OCI-LY3 (cell line): ENCODE data around the gene GABRA4.

Experiments used
- H2AFZ ChIP-seq: fragments of 200-600, 300-600 bp; shearing (Covaris generic); 2 replicates; pipeline ENCODE4 v1.6.0; 2014; ENCODE audit warnings: antibody characterized with exemption, low read depth, low read length
- H3K27ac ChIP-seq: fragments of 200-600, 300-600 bp; sonication (generic); 2 replicates; pipeline ENCODE4 v1.5.1; 2014; ENCODE audit warnings: mild to moderate bottlenecking, low read length, moderate library complexity, mixed read lengths
- H3K27me3 ChIP-seq: fragments of 200-600, 300-600 bp; sonication (generic); 2 replicates; pipeline ENCODE4 v1.6.1; 2014; ENCODE audit warnings: low read depth, low read length, mixed read lengths
- H3K36me3 ChIP-seq: fragments of 200-600, 300-600 bp; sonication (generic); replicated peaks from 2 replicates; pipeline ENCODE3; 2014; ENCODE audit warnings: low read depth, low read length, mixed read lengths
- H3K4me1 ChIP-seq: fragments of 300-600, 200-600 bp; sonication (generic); 2 replicates; pipeline ENCODE4 v1.6.1; 2014; ENCODE audit warnings: low read length, mixed read lengths
- H3K4me2 ChIP-seq: fragments of 200-600, 300-600 bp; sonication (generic); 2 replicates; pipeline ENCODE4 v1.6.1; 2014; ENCODE audit warnings: low read length, mixed read lengths
- H3K4me3 ChIP-seq: fragments of 300-600, 200-600 bp; sonication (generic); 2 replicates; pipeline ENCODE4 v1.5.1; 2014; ENCODE audit warnings: antibody characterized with exemption, mild to moderate bottlenecking, low read length, moderate library complexity
- H3K79me2 ChIP-seq: fragments of 300-600, 200-600 bp; shearing (Covaris generic); 2 replicates; pipeline ENCODE4 v1.6.1; 2014; ENCODE audit warnings: mild to moderate bottlenecking, low read length, mixed read lengths
- H3K9ac ChIP-seq: fragments of 300-600, 200-600 bp; shearing (Covaris generic); 2 replicates; pipeline ENCODE4 v1.6.0; 2014; ENCODE audit warnings: mild to moderate bottlenecking, low read length, moderate library complexity
- H3K9me3 ChIP-seq: fragments of 200-600, 300-600 bp; shearing (Covaris generic); 2 replicates; pipeline ENCODE4 v1.6.1; 2014; ENCODE audit warnings: low read length, mixed read lengths; ENCODE audit not compliant: insufficient read depth
- H4K20me1 ChIP-seq: fragments of 200-600, 300-600 bp; sonication (generic); 2 replicates; pipeline ENCODE4 v1.6.1; 2016; ENCODE audit warnings: low read length, mixed read lengths; ENCODE audit not compliant: insufficient read depth
- EZH2phosphoT487 ChIP-seq: fragments of 200-600 bp; shearing (Covaris generic); IDR thresholded peaks from 2 replicates; pipeline ENCODE4 v1.6.1; 2018; ENCODE audit warnings: antibody characterized with exemption, mixed run types, low read depth
- TF ChIP-seq, protein P1 (sequence below): fragments of 200-600, 300-600 bp; sonication (generic); IDR thresholded peaks from 2 replicates; pipeline ENCODE4 v1.5.1; 2014; ENCODE audit warnings: antibody characterized with exemption, low read length, low read depth

GABRA4 gene

DNA sequence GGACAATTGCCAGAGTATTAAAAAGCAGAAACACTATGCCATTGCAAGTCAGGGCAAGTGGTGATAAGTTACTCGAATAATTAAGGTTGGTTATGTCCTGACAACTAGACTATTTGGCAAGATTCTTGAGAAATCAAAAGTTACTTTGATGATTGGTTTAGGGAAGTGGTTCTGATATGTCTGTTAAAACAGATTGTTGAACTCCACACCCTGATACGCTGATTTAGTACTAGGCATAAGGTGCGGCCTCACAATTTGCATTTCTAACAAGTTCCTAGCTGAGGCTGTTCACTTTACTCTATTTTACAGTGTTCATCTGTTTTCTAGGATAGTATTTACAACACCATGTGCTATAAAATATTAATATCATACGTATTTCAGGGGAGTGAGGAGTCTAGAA, 12.5 kb downstream of the GABRA4 start:
- no peak overlapping the region for H3K4me3 ChIP-seq
- no peaks in the 10 kb centered on the region for H3K27me3 ChIP-seq
- H3K4me1 ChIP-seq: peaks cover 5% of the 10 kb centered on the region
- H3K9me3 ChIP-seq: no peaks in the 10 kb centered on the region
- no peak overlapping the region for H3K27ac ChIP-seq
- no peak overlapping the region for H3K4me2 ChIP-seq
- no peak overlapping the region for H2AFZ ChIP-seq
- H3K9ac ChIP-seq: no peak overlapping the region
- no peaks in the 10 kb centered on the region for H4K20me1 ChIP-seq
- no peaks in the 10 kb centered on the region for H3K36me3 ChIP-seq
- H3K79me2 ChIP-seq: no peaks in the 10 kb centered on the region
- no peak for TF ChIP-seq EZH2phosphoT487

DNA sequence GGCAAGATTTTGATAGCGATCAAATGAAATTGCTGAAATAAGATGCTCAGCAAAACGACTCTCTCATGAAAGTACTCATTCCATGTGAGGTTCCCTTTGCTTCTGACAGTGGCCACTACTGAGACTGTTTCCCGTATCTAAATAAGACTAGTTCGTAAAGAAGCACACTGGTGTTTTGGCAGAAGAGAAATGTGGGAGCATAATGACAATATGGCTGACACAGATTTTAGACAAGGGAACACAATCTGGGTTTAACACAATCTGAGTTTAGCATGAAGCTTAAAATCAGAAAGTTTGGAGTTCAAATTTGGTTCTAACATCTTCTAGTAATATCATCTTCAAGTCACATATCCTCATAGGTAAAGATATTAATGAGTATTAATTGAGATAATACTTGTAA, 13.7 kb downstream of the GABRA4 start:
- TF ChIP-seq, protein P1, sequence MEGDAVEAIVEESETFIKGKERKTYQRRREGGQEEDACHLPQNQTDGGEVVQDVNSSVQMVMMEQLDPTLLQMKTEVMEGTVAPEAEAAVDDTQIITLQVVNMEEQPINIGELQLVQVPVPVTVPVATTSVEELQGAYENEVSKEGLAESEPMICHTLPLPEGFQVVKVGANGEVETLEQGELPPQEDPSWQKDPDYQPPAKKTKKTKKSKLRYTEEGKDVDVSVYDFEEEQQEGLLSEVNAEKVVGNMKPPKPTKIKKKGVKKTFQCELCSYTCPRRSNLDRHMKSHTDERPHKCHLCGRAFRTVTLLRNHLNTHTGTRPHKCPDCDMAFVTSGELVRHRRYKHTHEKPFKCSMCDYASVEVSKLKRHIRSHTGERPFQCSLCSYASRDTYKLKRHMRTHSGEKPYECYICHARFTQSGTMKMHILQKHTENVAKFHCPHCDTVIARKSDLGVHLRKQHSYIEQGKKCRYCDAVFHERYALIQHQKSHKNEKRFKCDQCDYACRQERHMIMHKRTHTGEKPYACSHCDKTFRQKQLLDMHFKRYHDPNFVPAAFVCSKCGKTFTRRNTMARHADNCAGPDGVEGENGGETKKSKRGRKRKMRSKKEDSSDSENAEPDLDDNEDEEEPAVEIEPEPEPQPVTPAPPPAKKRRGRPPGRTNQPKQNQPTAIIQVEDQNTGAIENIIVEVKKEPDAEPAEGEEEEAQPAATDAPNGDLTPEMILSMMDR: no peak
- Histone ChIP-seq H2AFZ (no peak overlapping the region), H3K9ac (no peak overlapping the region), H3K4me2 (no peak overlapping the region), H3K79me2 (no peaks in the 10 kb centered on the region), H4K20me1 (no peaks in the 10 kb centered on the region), H3K4me1 (peaks cover 17% of the 10 kb centered on the region), H3K4me3 (no peak overlapping the region), H3K9me3 (no peaks in the 10 kb centered on the region), H3K27ac (no peak overlapping the region), H3K36me3 (no peaks in the 10 kb centered on the region), H3K27me3 (no peaks in the 10 kb centered on the region)

DNA sequence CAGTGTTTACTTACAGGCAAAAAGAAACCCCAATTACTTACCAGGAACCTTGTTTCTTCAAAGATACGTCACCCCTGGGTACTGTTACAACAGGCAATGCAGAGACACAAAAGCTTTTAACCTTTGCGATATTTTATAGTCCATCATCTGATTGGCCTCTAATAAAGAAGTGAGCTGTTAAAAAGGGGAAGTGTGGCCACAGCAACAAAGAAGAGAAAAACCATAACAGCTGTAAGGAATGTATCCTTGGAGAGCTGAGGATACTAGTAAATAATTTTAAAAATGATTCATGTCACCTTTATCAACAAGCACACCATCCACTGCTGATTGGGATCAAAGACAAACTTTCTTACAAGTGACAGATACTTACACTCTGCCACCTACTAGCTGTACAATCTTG, 14.1 kb downstream of the GABRA4 start:
- Histone ChIP-seq H3K36me3 (no peaks in the 10 kb centered on the region), H3K27ac (no peak overlapping the region), H3K9me3 (no peaks in the 10 kb centered on the region)

DNA sequence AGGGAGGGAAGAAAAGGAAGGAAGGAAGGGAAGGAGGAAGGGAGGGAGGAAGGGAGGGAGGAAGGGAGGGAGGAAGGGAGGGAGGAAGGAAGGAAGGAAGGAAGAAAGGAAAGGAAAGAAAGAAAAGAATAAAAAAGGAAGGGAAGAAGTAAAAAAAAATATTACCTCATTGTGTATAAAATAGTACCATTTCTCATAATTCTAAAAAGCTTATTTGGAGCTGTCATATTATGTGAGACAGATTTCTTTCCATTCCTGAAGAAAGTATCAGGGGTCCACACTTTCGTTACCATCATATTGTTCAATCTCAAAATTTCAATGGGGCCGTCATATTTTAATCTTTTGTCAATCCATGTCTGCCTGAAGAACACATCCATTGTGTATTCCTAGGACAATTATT, 16.1 kb downstream of the GABRA4 start:
- TF ChIP-seq, protein P1: no peak
- TF ChIP-seq EZH2phosphoT487: no peak
- no peaks in the 10 kb centered on the region for H3K27me3 ChIP-seq

More for the DNA sequence above, 14.1 kb downstream of the GABRA4 start:
- Histone ChIP-seq H3K4me2 (no peak overlapping the region), H3K4me3 (no peak overlapping the region), H3K9ac (no peak overlapping the region), H4K20me1 (no peaks in the 10 kb centered on the region), H3K4me1 (peaks cover 19% of the 10 kb centered on the region), H3K27me3 (no peaks in the 10 kb centered on the region), H2AFZ (no peak overlapping the region), H3K79me2 (no peaks in the 10 kb centered on the region)
- TF ChIP-seq EZH2phosphoT487: no peak
- TF ChIP-seq, protein P1: no peak

More for the DNA sequence above, 16.1 kb downstream of the GABRA4 start:
- Histone ChIP-seq H2AFZ (no peak overlapping the region), H3K9me3 (no peaks in the 10 kb centered on the region), H3K9ac (no peak overlapping the region), H4K20me1 (no peaks in the 10 kb centered on the region), H3K4me3 (no peak overlapping the region), H3K4me2 (no peak overlapping the region), H3K27ac (no peak overlapping the region), H3K4me1 (peaks cover 35% of the 10 kb centered on the region), H3K36me3 (no peaks in the 10 kb centered on the region), H3K79me2 (no peaks in the 10 kb centered on the region)
